Endothelial cell (in vitro differentiated cells): ENCODE measurements around the gene TRIM59. TPM values are rescaled to one million over a fixed set of nuclear protein-coding genes. Genes with fewer than 3 reads are reported as not detected.
A peak's percentile ranks its signal among the peaks of the same experiment; 100 is the strongest.

Source experiments
- DNase-seq: peaks from one replicate; pipeline ENCODE4 v3.0.0; 2021; ENCODE audit warnings: low spot score
- H3K27ac Mint-ChIP-seq: one replicate; pipeline ENCODE4 v1.8.0; 2021; ENCODE audit warnings: mixed read lengths, inconsistent platforms; ENCODE audit not compliant: unreplicated experiment
- H3K27me3 Mint-ChIP-seq: one replicate; pipeline ENCODE4 v1.8.0; 2021; ENCODE audit warnings: mild to moderate bottlenecking, moderate library complexity, mixed read lengths, inconsistent platforms; ENCODE audit not compliant: unreplicated experiment
- H3K36me3 Mint-ChIP-seq: one replicate; pipeline ENCODE4 v1.8.0; 2021; ENCODE audit warnings: mild to moderate bottlenecking, low read depth, mixed read lengths, inconsistent platforms; ENCODE audit not compliant: unreplicated experiment
- H3K4me1 Mint-ChIP-seq: one replicate; pipeline ENCODE4 v1.8.0; 2021; ENCODE audit warnings: mild to moderate bottlenecking, mixed read lengths, inconsistent platforms; ENCODE audit not compliant: unreplicated experiment
- H3K4me3 Mint-ChIP-seq: one replicate; pipeline ENCODE4 v1.8.0; 2021; ENCODE audit warnings: mild to moderate bottlenecking, mixed read lengths, inconsistent platforms; ENCODE audit not compliant: unreplicated experiment
- H3K9me3 Mint-ChIP-seq: one replicate; pipeline ENCODE4 v1.8.0; 2021; ENCODE audit warnings: mixed read lengths, inconsistent platforms; ENCODE audit not compliant: unreplicated experiment
- CTCF ChIP-seq: fragments of 200-600 bp; sonication (generic); IDR thresholded peaks from one replicate; pipeline ENCODE4 v1.5.0; 2021; ENCODE audit warnings: antibody characterized with exemption; ENCODE audit not compliant: unreplicated experiment
- total RNA-seq: library from RNA; stranded (reverse); fragmentation: NEBNext Ultra II Directional; extraction: Animal tissue kit (Norgen Biotek cat#: 25700); gene quantifications from one replicate; pipeline ENCODE4 v1.2.1, GENCODE V29; 2021; ENCODE audit not compliant: unreplicated experiment

TRIM59 gene
- total RNA-seq, 1 donor from 2014 or later: 12.8 TPM

GRCh38 chr3:160403796-160404470 lies 45.7 kb downstream of the TRIM59 start:
- Mint-ChIP-seq H3K27me3 (peaks cover 19% of the 10 kb centered on the region), H3K27ac (peak overlapping the region; percentile 91)
- TF ChIP-seq CTCF: no peak

GRCh38 chr3:160403028-160403545 lies 46.5 kb downstream of the TRIM59 start:
- DNase-seq: no peak
- TF ChIP-seq CTCF: no peak
- Mint-ChIP-seq H3K4me3 (peak overlapping the region; percentile 99), H3K4me1 (peaks cover 40% of the 10 kb centered on the region), H3K27ac (peak overlapping the region; percentile 91), H3K36me3 (peaks cover 10% of the 10 kb centered on the region), H3K9me3 (no peaks in the 10 kb centered on the region), H3K27me3 (peaks cover 19% of the 10 kb centered on the region)

More at GRCh38 chr3:160403796-160404470, 45.7 kb downstream of the TRIM59 start:
- H3K4me1 Mint-ChIP-seq: peaks cover 32% of the 10 kb centered on the region
- DNase-seq: no peak
- H3K4me3 Mint-ChIP-seq: peak overlapping the region; percentile 60
- H3K36me3 Mint-ChIP-seq: peaks cover 10% of the 10 kb centered on the region
- no peaks in the 10 kb centered on the region for H3K9me3 Mint-ChIP-seq

GRCh38 chr3:160402221-160403027 lies 47.2 kb downstream of the TRIM59 start:
- H3K27ac Mint-ChIP-seq: peak overlapping the region; percentile 91
- no peak for TF ChIP-seq CTCF
- peaks cover 10% of the 10 kb centered on the region for H3K36me3 Mint-ChIP-seq
- H3K9me3 Mint-ChIP-seq: no peaks in the 10 kb centered on the region
- H3K4me1 Mint-ChIP-seq: peaks cover 41% of the 10 kb centered on the region
- H3K27me3 Mint-ChIP-seq: peaks cover 19% of the 10 kb centered on the region
- peak overlapping the region; percentile 99 for H3K4me3 Mint-ChIP-seq
- no peak for DNase-seq

GRCh38 chr3:160401291-160402095 lies 48.1 kb downstream of the TRIM59 start:
- no peaks in the 10 kb centered on the region for H3K9me3 Mint-ChIP-seq
- H3K27me3 Mint-ChIP-seq: peaks cover 19% of the 10 kb centered on the region
- peaks cover 41% of the 10 kb centered on the region for H3K4me1 Mint-ChIP-seq
- H3K36me3 Mint-ChIP-seq: peaks cover 10% of the 10 kb centered on the region
- H3K4me3 Mint-ChIP-seq: peak overlapping the region; percentile 99
- no peak for DNase-seq
- no peak for TF ChIP-seq CTCF
- peak overlapping the region; percentile 91 for H3K27ac Mint-ChIP-seq
